KMS-11 (cell line): ENCODE measurements around the gene FYN.
"Not testable (repeated sequence)": the region's sequence is repeated elsewhere in the genome, so short reads cannot be mapped to it uniquely, and the experiment has no call there.

Source experiments
- H2AFZ ChIP-seq: fragments of 200-600 bp; sonication (generic); 2 replicates; pipeline ENCODE4 v1.6.1; 2016; ENCODE audit warnings: antibody characterized with exemption, mixed run types, low read depth
- H3K27ac ChIP-seq: fragments of 200-600 bp; sonication (generic); 2 replicates; pipeline ENCODE4 v1.6.1; 2016; ENCODE audit warnings: mild to moderate bottlenecking, mixed run types
- H3K27me3 ChIP-seq: fragments of 200-600 bp; sonication (generic); 2 replicates; pipeline ENCODE4 v1.6.1; 2017; ENCODE audit warnings: mild to moderate bottlenecking, low read depth, mixed run types, moderate library complexity; ENCODE audit not compliant: insufficient read depth
- H3K36me3 ChIP-seq: fragments of 200-600 bp; sonication (generic); 2 replicates; pipeline ENCODE4 v1.6.1; 2017; ENCODE audit warnings: mild to moderate bottlenecking, mixed run types; ENCODE audit not compliant: insufficient read depth
- H3K4me1 ChIP-seq: fragments of 200-600 bp; sonication (generic); 2 replicates; pipeline ENCODE4 v1.6.1; 2016; ENCODE audit warnings: mild to moderate bottlenecking, low read depth, mixed run types; ENCODE audit not compliant: poor library complexity, severe bottlenecking
- H3K4me2 ChIP-seq: fragments of 200-600 bp; sonication (generic); 2 replicates; pipeline ENCODE4 v1.7.0; 2016; ENCODE audit warnings: mild to moderate bottlenecking, mixed run types
- H3K4me3 ChIP-seq: fragments of 200-600 bp; sonication (generic); IDR thresholded peaks from 2 replicates; pipeline ENCODE4 v1.6.1; 2017; ENCODE audit warnings: low read depth, low read length, mixed read lengths; ENCODE audit not compliant: insufficient read depth
- H3K79me2 ChIP-seq: fragments of 200-600 bp; sonication (generic); 2 replicates; pipeline ENCODE4 v1.6.1; 2016; ENCODE audit warnings: low read depth, mixed run types; ENCODE audit not compliant: insufficient read depth
- H3K9ac ChIP-seq: fragments of 200-600 bp; sonication (generic); 2 replicates; pipeline ENCODE4 v1.6.1; 2016; ENCODE audit warnings: mild to moderate bottlenecking, mixed run types
- H4K20me1 ChIP-seq: fragments of 200-600 bp; sonication (generic); 2 replicates; pipeline ENCODE4 v1.6.1; 2016; ENCODE audit warnings: mild to moderate bottlenecking, mixed run types; ENCODE audit not compliant: insufficient read depth
- TF ChIP-seq, protein P1 (sequence below): fragments of 200-600 bp; sonication (generic); conservative IDR thresholded peaks from 2 replicates; pipeline ENCODE4 v1.6.1; 2017; ENCODE audit warnings: low read depth, mild to moderate bottlenecking, antibody characterized with exemption, low read length, moderate library complexity, mixed read lengths

Gene FYN

GRCh38 chr6:111683157-111683556 lies 190.1 kb downstream of the FYN start:
- TF ChIP-seq, protein P1, sequence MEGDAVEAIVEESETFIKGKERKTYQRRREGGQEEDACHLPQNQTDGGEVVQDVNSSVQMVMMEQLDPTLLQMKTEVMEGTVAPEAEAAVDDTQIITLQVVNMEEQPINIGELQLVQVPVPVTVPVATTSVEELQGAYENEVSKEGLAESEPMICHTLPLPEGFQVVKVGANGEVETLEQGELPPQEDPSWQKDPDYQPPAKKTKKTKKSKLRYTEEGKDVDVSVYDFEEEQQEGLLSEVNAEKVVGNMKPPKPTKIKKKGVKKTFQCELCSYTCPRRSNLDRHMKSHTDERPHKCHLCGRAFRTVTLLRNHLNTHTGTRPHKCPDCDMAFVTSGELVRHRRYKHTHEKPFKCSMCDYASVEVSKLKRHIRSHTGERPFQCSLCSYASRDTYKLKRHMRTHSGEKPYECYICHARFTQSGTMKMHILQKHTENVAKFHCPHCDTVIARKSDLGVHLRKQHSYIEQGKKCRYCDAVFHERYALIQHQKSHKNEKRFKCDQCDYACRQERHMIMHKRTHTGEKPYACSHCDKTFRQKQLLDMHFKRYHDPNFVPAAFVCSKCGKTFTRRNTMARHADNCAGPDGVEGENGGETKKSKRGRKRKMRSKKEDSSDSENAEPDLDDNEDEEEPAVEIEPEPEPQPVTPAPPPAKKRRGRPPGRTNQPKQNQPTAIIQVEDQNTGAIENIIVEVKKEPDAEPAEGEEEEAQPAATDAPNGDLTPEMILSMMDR = no peak
- Histone ChIP-seq H3K4me2 (no peak overlapping the region), H3K27me3 (no peaks in the 10 kb centered on the region), H3K9ac (no peak overlapping the region), H3K4me3 (no peak overlapping the region), H3K79me2 (no peaks in the 10 kb centered on the region), H3K4me1 (peaks cover 9% of the 10 kb centered on the region), H4K20me1 (no peaks in the 10 kb centered on the region), H3K27ac (no peak overlapping the region), H3K36me3 (no peaks in the 10 kb centered on the region), H2AFZ (no peak overlapping the region)

- Histone ChIP-seq H3K4me2 (no peak overlapping the region), H3K27me3 (no peaks in the 10 kb centered on the region), H3K4me3 (no peak overlapping the region), H2AFZ (no peak overlapping the region), H3K9ac (no peak overlapping the region), H3K27ac (no peak overlapping the region), H3K79me2 (no peaks in the 10 kb centered on the region), H4K20me1 (no peaks in the 10 kb centered on the region), H3K36me3 (no peaks in the 10 kb centered on the region), H3K4me1 (peaks cover 9% of the 10 kb centered on the region)
- TF ChIP-seq, protein P1 = no peak
Observed at GRCh38 chr6:111681860-111682259, 191.4 kb downstream of the FYN start.

DNA sequence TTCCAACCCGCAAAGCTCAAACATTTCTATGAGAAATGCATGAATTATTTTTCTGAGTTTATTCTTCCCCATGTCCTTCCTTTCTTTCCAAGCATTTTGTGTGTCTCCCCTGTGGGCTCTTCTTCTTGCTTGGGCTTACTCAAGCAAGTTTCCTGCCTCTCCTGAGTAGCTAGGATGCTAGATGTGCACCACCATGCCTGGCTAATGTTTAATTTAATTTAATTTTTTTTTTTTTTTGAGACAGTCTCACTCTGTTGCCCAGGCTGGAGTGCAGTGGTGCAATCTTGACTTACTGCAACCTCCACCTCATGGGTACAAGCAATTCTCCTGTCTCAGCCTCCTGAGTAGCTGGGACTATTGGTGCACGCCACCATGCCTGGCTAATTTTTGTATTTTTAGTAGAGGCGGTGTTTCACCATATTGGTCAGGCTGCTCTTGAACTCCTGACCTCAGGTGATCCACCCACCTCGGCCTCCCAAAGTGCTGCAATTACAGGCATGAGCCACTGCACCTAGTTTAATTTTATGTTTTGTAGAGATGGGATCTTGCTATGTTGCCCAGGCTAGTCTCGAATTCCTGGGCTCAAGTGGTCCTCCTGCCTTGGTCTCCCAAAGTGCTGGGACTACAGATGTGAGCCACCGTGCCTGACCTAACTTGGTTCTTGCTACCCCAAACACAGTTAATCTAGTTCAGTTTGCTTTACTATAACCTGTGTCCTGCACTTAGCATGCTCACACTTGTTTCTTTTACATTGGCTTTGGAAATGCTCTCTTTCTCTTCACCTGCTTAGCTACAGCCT lies 192.2 kb downstream of the FYN start:
- H3K4me2 ChIP-seq, H4K20me1 ChIP-seq, H3K27ac ChIP-seq, H3K27me3 ChIP-seq, H3K4me3 ChIP-seq, H2AFZ ChIP-seq, H3K4me1 ChIP-seq, H3K79me2 ChIP-seq, H3K36me3 ChIP-seq, H3K9ac ChIP-seq: not testable (repeated sequence)

GRCh38 chr6:111680015-111680712 lies 193.1 kb downstream of the FYN start:
- Histone ChIP-seq H3K9ac (no peak overlapping the region), H3K4me1 (peaks cover 9% of the 10 kb centered on the region), H2AFZ (no peak overlapping the region), H3K4me2 (no peak overlapping the region), H3K27me3 (no peaks in the 10 kb centered on the region), H4K20me1 (no peaks in the 10 kb centered on the region), H3K79me2 (no peaks in the 10 kb centered on the region), H3K36me3 (no peaks in the 10 kb centered on the region), H3K4me3 (no peak overlapping the region), H3K27ac (no peak overlapping the region)
- TF ChIP-seq, protein P1 = no peak
